Thyroid gland (tissue), 4 donors: ENCODE data around the gene DCDC2B.

Experiments
- CTCF ChIP-seq, 6 experiments: fragments of 200-600 bp in 3 of 6; fragments of 450-650 bp in 3 of 6; sonication (generic) in 3 of 6; IDR thresholded peaks; one replicate each; pipeline ENCODE4 v1.5.1; 2016 to 2019; ENCODE audit warnings: antibody characterized with exemption in 6 of 6, mild to moderate bottlenecking in 2 of 6, inconsistent platforms in 1 of 6, moderate library complexity in 1 of 6
- POLR2A ChIP-seq, 2 donors: fragments of 450-650 bp; IDR thresholded peaks; one replicate each; pipeline ENCODE4 v1.6.1; 2017; ENCODE audit warnings: antibody characterized with exemption in 2 of 2, mild to moderate bottlenecking in 2 of 2, moderate library complexity in 1 of 2

DNA sequence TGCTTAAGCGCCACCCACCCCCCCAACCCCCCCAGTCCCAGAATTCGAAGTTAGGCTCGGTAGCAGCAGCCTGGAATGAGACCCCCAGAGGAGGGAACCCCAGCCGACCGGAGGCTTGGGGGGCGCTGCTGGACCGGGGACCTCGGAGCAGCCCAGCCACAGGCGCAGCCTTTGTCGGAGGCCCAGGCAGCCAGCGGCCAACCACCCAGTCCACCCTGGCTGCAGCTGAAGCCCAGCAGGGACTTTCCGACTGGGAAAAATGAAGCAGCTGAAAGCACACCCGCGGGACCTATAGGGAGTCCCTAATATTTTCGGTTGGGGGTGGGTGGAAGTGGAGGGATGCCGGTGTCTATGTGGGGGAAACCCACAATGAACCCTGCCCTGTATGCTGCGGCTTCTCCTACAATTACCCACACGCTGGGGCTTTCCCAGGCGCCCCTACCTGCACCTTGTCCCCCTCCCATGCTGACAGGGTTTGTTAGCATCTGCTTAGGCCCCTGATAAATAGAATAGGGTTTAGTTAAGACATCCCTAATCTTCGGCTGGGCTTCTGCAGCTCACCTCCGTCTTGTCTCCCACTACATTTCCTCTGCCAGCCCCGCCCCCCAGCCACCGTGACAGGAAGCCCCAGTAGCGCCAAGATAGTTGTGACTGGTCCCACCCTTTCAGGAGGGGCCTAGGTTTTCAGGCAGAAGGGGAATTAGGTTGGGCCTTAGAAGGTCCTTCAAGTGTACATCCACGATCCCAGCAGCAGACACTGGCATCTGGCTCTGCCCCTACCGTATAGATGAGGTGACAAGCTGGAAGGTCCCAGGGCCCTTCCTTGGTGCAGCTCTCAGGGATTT is 7.7 kb upstream of the DCDC2B start:
- TF ChIP-seq CTCF (IDR thresholded peaks at IDR 0.05) (peak in 1 of 6 experiments; percentile 12), POLR2A (IDR thresholded peaks at IDR 0.05) (no peak)
